Ovary (tissue), 9 donors: Measurements from ENCODE around the gene THADA. TPM values are rescaled to one million over a fixed set of nuclear protein-coding genes. Genes with fewer than 3 reads are reported as not detected.

Experiments used
- DNase-seq, 5 donors: peaks; one replicate each; pipeline ENCODE4 v3.0.0-alpha.2; 2019 to 2020
- H3K27ac ChIP-seq, 2 donors: fragments of 200-600 bp; one replicate each; pipeline versions ENCODE4 v1.5.1 to v1.8.0; 2019 to 2022
- H3K27me3 ChIP-seq: fragments of 200-600 bp; one replicate; pipeline ENCODE4 v1.8.0; 2022
- H3K36me3 ChIP-seq: fragments of 200-600 bp; sonication (generic); one replicate; pipeline ENCODE4 v1.5.1; 2019
- H3K4me1 ChIP-seq: one replicate; pipeline ENCODE4 v1.8.1; 2013; ENCODE audit warnings: mild to moderate bottlenecking, moderate library complexity; ENCODE audit not compliant: insufficient read depth
- H3K4me3 ChIP-seq: fragments of 200-600 bp; sonication (generic); one replicate; pipeline ENCODE4 v1.5.1; 2017
- H3K9me3 ChIP-seq, 2 donors: fragments of 200-600 bp in 1 of 2; sonication (generic) in 1 of 2; one replicate each; pipeline versions ENCODE4 v1.5.1 to v1.8.1; 2013 to 2019; ENCODE audit warnings: mild to moderate bottlenecking in 1 of 2, moderate library complexity in 1 of 2
- EP300 ChIP-seq: sonication (generic); formaldehyde crosslinking; IDR thresholded peaks from one replicate; pipeline ENCODE4 v1.6.1; 2017; ENCODE audit warnings: antibody characterized with exemption
- POLR2A ChIP-seq: fragments of 450-650 bp; IDR thresholded peaks from one replicate; pipeline ENCODE4 v1.6.1; 2017; ENCODE audit warnings: antibody characterized with exemption, mild to moderate bottlenecking, moderate library complexity
- WGBS, 3 donors: extraction: QIAGEN DNeasy Blood & Tissue Kit in 1 of 3; methylation state at CpG; one replicate each; pipeline versions ENCODE4 v1.1.5 to v1.1.7; 2013 to 2017; 5-methylcytosine and 5-hydroxymethylcytosine counted together
- intact Hi-C, 4 donors: fragments of 100-400 bp; cut with DNase I; formaldehyde crosslinking; loops; one replicate each; pipeline versions ENCODE4 v1.11.0 to v1.15.1; 2022 to 2023
- polyA plus RNA-seq, 2 donors: library from polyadenylated mRNA; stranded (reverse); fragments of 200-250 nt in 1 of 2; fragments of 350-450 nt in 1 of 2; fragmentation: Illumina TruSeq in 1 of 2; extraction: RNeasy Lipid Tissue Mini Kit (QIAGEN cat#74804) in 1 of 2; gene quantifications; one replicate each; pipeline ENCODE4 v1.2.3, GENCODE V29; 2013 to 2014
- total RNA-seq, 7 donors: library from RNA; depleted of rRNA in 2 of 7; stranded (reverse); fragments of >200 nt in 2 of 7; fragmentation: NEBNext Ultra II Directional in 3 of 7; extraction: Animal tissue kit (Norgen Biotek cat#: 25700) in 3 of 7; gene quantifications; one replicate each; pipeline versions ENCODE4 v1.1.0 to v1.2.4, GENCODE V29; 2016 to 2023
- TF ChIP-seq, protein P1 (sequence below), 3 donors: fragments of 450-650 bp in 2 of 3; fragments of 200-600 bp in 1 of 3; IDR thresholded peaks; one replicate each; pipeline versions ENCODE4 v1.5.1 to v1.8.0; 2016 to 2022; ENCODE audit warnings: antibody characterized with exemption in 3 of 3, mild to moderate bottlenecking in 1 of 3
- donor health status: DM: no; HTN: no; CAD: no; lungs with moderate emphysema.
- donor health status: DM: no; HTN: no; CAD: no.
- donor health status: Bipolar disorder and iron deficiency.
- donor health status: DM: yes; HTN: yes; CAD: no.
- donor health status: DM: no; HTN: no; CAD: no.
- donor health status: DM: yes; HTN: yes; CAD: no.

Gene THADA
- total and polyA plus RNA-seq, 9 donors = 14.0 to 46.8 (median 28.6) TPM

DNA sequence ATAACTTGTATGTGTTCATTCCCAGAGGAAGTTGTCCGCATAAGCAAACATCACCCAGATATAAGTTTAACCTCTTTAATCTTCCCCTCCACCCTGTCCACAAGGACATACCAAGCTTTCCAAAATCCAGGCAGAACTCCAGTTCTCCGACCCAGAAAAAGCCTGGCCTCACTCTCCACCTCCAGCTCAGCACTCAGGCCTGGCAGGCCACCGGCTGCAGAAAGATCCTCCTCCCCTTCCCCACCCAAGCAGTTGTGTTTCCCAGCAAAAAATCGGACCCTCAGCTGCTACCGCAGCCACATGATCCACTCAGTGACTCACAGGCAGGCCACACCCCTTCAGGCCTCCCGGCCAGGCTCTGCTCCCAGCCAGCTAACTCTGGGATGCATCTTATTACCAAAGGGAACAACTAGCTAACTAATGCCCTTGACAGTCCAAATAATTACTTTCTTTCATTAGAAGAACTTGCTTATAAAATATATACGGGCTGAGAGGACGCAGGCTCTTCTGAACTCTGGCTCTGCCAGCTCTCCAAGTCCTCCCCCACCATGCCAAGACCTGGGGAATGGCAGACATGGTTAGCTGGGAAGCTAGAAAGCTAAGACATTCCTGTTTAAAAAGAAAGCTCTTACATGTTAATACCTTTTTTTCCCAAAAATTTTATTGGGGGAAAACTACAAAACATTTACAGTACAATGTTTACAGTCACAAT lies 373.9 kb downstream of the THADA start:
- peak overlapping the region; percentile 31 to 90 for H3K27ac ChIP-seq
- H3K4me1 ChIP-seq = peaks cover 27% of the 10 kb centered on the region
- H3K36me3 ChIP-seq = no peaks in the 10 kb centered on the region
- no peaks in the 10 kb centered on the region for H3K9me3 ChIP-seq
- TF ChIP-seq, protein P1, sequence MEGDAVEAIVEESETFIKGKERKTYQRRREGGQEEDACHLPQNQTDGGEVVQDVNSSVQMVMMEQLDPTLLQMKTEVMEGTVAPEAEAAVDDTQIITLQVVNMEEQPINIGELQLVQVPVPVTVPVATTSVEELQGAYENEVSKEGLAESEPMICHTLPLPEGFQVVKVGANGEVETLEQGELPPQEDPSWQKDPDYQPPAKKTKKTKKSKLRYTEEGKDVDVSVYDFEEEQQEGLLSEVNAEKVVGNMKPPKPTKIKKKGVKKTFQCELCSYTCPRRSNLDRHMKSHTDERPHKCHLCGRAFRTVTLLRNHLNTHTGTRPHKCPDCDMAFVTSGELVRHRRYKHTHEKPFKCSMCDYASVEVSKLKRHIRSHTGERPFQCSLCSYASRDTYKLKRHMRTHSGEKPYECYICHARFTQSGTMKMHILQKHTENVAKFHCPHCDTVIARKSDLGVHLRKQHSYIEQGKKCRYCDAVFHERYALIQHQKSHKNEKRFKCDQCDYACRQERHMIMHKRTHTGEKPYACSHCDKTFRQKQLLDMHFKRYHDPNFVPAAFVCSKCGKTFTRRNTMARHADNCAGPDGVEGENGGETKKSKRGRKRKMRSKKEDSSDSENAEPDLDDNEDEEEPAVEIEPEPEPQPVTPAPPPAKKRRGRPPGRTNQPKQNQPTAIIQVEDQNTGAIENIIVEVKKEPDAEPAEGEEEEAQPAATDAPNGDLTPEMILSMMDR (IDR thresholded peaks at IDR 0.05) = no peak
- TF ChIP-seq POLR2A (peak; percentile 25), EP300 (peak; percentile 40)
- peak overlapping the region; percentile 77 for H3K4me3 ChIP-seq
- H3K27me3 ChIP-seq = no peaks in the 10 kb centered on the region
- WGBS, 3 donors = 0 to 1% (median 1%) methylated on average over 8 of the region's 8 CpGs
- intact Hi-C loops = loop anchor here in 3 of 4 donors (2.0 to 10.0 kb wide), 7 partner anchors 83 to 367 kb away; no protein-coding TSS in a partner anchor
- peak; percentile 90 to 93 (median 92) for DNase-seq

DNA sequence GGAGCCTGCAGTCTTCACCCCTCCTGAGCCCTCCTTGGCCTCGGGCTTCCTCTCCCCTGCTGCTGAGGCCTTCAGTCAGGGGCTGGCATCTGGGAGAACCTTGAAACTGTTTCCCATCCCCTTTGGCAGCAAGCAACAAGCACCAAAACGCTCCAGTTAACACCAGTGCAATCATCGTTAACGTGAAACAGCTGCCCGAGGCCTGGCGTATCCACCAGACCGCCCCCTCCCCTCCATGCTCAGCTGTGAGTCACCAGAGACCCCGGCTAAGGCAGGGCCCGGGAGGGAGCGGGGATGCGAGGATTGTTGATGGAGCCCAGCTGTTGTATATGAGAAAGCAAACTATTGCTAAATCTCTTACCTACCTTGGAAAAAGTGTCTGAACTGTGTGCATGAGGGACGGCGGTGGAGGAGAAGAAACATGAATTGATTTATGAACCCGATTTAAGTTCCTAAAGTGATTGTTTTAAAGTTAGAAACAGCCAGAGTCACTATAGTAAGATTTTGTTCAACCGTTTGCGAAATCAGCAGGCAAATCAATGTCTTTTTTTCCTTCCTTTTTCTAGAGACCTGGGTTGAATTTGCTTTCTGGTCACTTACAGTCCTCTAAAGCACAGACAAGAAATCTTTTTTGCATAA lies 374.6 kb downstream of the THADA start:
- intact Hi-C loops = loop anchor here in 3 of 4 donors (2.0 to 10.0 kb wide), 7 partner anchors 84 to 366 kb away; no protein-coding TSS in a partner anchor
- Histone ChIP-seq H3K36me3 (no peaks in the 10 kb centered on the region), H3K9me3 (no peaks in the 10 kb centered on the region), H3K27me3 (no peaks in the 10 kb centered on the region), H3K4me1 (peaks cover 27% of the 10 kb centered on the region), H3K4me3 (peak overlapping the region; percentile 77), H3K27ac (peak overlapping the region; percentile 73 to 90)
- TF ChIP-seq, protein P1 (IDR thresholded peaks at IDR 0.05) = no peak
- TF ChIP-seq EP300 (no peak), POLR2A (no peak)
- 1% methylated on average over 16 of the region's 16 CpGs for WGBS, 3 donors
- peak; percentile 86 to 91 (median 88) for DNase-seq

DNA sequence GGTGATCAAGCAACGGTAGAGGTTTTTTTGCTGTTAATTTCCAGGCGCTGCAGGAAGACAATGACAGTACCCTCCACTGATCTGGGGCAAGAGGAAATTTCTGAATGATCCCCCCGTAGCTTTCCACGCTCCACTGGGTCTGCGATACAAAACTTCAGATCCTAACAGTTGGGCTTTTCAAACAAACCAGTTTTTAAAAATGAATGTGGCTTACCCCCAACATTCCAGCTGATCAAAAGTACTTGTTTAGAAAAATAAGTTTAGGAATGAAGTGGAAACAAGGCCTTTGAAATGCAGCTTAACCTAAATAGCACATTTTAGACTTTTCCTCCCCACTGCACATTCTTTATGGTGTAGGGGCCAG lies 375.1 kb downstream of the THADA start:
- Histone ChIP-seq H3K9me3 (no peaks in the 10 kb centered on the region), H3K36me3 (no peaks in the 10 kb centered on the region), H3K4me3 (peak overlapping the region; percentile 77), H3K4me1 (peaks cover 27% of the 10 kb centered on the region), H3K27ac (peak overlapping the region; percentile 73 to 90), H3K27me3 (no peaks in the 10 kb centered on the region)
- intact Hi-C loops = loop anchor here in 3 of 4 donors (2.0 to 10.0 kb wide), 7 partner anchors 84 to 366 kb away; no protein-coding TSS in a partner anchor
- WGBS, 3 donors = 4 to 5% (median 4%) methylated on average over 5 of the region's 5 CpGs
- TF ChIP-seq EP300 (no peak), POLR2A (no peak)
- TF ChIP-seq, protein P1 (IDR thresholded peaks at IDR 0.05) = no peak
- no peak for DNase-seq

DNA sequence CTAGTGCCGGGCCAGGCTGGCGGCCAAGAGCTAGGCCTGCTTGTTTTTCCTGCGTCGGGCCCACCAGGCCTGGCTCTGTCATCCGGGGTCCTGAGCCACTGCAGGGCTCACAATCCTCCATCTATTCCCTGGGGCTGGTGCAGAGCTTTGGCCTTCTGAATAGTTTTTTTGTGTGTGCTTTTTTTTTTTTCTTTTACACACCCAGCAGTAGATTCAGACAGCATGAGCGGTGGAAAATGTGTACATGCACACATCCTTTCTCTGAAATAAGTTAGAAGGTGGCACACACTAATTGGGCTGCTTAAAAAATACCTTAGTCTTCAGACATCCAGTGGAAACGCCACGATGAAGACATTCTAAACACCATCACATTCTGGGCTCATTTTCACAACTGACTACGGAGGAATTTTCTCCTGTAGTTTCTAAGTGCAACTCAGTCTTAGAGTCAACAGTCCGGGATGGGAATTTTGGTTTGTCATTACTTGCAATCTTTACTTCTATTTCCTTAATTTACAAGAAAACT lies 375.5 kb downstream of the THADA start:
- Histone ChIP-seq H3K4me1 (peaks cover 27% of the 10 kb centered on the region), H3K27me3 (no peaks in the 10 kb centered on the region), H3K27ac (peak overlapping the region; percentile 73 to 90), H3K4me3 (peak overlapping the region; percentile 35), H3K9me3 (no peaks in the 10 kb centered on the region), H3K36me3 (no peaks in the 10 kb centered on the region)
- 3 to 4% (median 4%) methylated on average over 10 of the region's 10 CpGs for WGBS, 3 donors
- TF ChIP-seq, protein P1 (IDR thresholded peaks at IDR 0.05) = no peak
- no peak for TF ChIP-seq EP300
- no peak for TF ChIP-seq POLR2A
- DNase-seq = no peak
- intact Hi-C loops = loop anchor here in 3 of 4 donors (2.0 to 10.0 kb wide), 7 partner anchors 85 to 365 kb away; no protein-coding TSS in a partner anchor
